ENCODE results near the gene CIBAR2.

Gene CIBAR2

GRCh38 chr16:85048921-85049562 lies 63.2 kb downstream of the CIBAR2 start:
- CTCF ChIA-PET, result interaction anchor here (1.4 kb wide), 1 partner anchor 37 kb away, joined by 3 read pairs; no protein-coding TSS in a partner anchor
- no peak for DNase-seq (ENCODE audit: extremely low spot score)
- POLR2A ChIA-PET, result no interaction called here
- TF ChIP-seq CTCF (IDR thresholded peaks at IDR 0.05; ENCODE audit: control extremely low read depth, extremely low read depth, low read depth, missing control alignments), result no peak
